ENCODE results near the gene DCAF8. TPM values are rescaled to one million over a fixed set of nuclear protein-coding genes. Genes with fewer than 3 reads are reported as not detected.

Gene DCAF8
- total and polyA plus RNA-seq, 2 donors (not counting 3 experiments of a cell fraction or from before 2014, with no cell fraction given) = 85.5 to 106 TPM

DNA sequence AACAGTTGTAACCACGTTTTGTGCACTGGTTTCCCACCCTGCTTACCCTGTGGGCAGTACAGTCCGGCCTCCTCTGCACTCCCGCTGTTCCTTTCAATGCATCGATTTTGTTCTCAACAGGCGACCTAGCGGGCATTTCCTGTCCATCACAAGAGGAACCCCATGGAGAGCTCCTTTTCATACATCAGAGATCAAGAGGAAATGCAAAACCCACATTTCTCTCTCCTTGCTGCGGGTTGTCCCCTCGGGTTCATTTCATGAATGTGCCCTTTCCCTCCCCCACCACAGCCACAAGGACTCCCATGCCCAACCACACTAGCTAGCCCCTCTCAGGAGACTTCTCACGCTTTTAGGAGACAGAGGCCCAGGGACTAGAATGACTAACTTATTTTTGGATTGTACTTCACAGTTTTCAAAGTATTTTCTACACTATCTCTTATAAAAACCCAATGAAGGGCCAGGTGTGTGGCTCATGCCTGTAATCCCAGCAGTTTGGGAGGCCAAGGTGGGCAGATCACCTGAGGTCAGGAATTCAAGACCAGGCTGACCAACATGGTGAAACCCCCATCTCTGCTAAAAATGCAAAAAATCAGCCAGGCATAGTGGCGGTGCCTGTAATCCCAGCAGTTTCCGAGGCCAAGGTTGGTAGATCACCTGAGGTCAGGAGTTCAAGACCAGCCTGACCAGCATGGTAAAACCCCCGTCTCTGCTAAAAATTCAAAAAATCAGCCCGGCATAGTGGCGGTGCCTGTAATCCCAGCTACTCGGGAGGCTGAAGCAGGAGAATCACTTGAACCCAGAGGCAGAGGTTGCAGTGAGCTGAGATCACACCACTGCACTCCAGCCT, 92.6 kb downstream of the DCAF8 start:
- H4K20me1 ChIP-seq (replicated peaks; ENCODE audit: control insufficient read depth, extremely low read depth, insufficient read depth, low read length) = no peaks in the 10 kb centered on the region
- H3K36me3 ChIP-seq (ENCODE audit: control insufficient read depth in 2 of 2, extremely low read depth in 1 of 2, insufficient read depth in 2 of 2, low read length in 2 of 2) = no peaks in the 10 kb centered on the region
- no TSS peak for BruUV-seq (replicated peaks)
- intact Hi-C loops (cut with micrococcal nuclease) (no loop called here), dilution Hi-C loops (cut with MboI; ENCODE audit: extremely low pct_ligation_motif_present, low sequenced_read_pairs) (no loop called here)
- no peak overlapping the region for H3K4me2 ChIP-seq (ENCODE audit: insufficient read depth, low read length)
- no peaks in the 10 kb centered on the region for H3K4me1 ChIP-seq (ENCODE audit: control insufficient read depth, extremely low read depth, insufficient read depth, low read length)
- H3K27me3 ChIP-seq (ENCODE audit: control insufficient read depth in 2 of 2, insufficient read depth in 2 of 2, low read length in 2 of 2) = peaks cover 7 to 17% of the 10 kb centered on the region in 2 experiments
- no peak overlapping the region for H3K4me3 ChIP-seq (replicated peaks in 1 of 3; ENCODE audit: insufficient read depth in 1 of 3, low read depth in 1 of 3, low read length in 3 of 3)
- ChIA-PET CTCF (interaction anchor here (0.7 to 1.7 kb wide), 4 partner anchors 24 to 122 kb away, joined by 3 to 5 read pairs (median 5); no protein-coding TSS in a partner anchor), POLR2A (no interaction called here)
- no peaks in the 10 kb centered on the region for H3K9me1 ChIP-seq (replicated peaks; ENCODE audit: control insufficient read depth, extremely low read depth, insufficient read depth, low read length)
- DNase-seq (ENCODE audit: low read depth, low spot score) (no peak), FAIRE-seq (no peak)
- no peak overlapping the region for H2AFZ ChIP-seq (ENCODE audit: low read depth, low read length)
- H3K9ac ChIP-seq (replicated peaks; ENCODE audit: extremely low read depth, insufficient read depth, low read length) = no peak overlapping the region
- no peak overlapping the region for H3K27ac ChIP-seq (ENCODE audit: insufficient read depth, low read depth, low read length)
- TF ChIP-seq CTCF (IDR thresholded peaks at IDR 0.05; ENCODE audit: extremely low read depth in 1 of 2, insufficient read depth in 1 of 2, low read depth in 1 of 2, low read length in 2 of 2) = no peak
- TF ChIP-seq MYC (IDR thresholded peaks at IDR 0.05; ENCODE audit: low read depth, low read length) = no peak
- no peak for TF ChIP-seq POLR2AphosphoS5 (IDR thresholded peaks at IDR 0.05; ENCODE audit: insufficient read depth, low read depth, low read length)
- TF ChIP-seq FOS (IDR thresholded peaks at IDR 0.05; ENCODE audit: borderline replicate concordance, insufficient read depth, low read length) = no peak
- no peak for TF ChIP-seq JUN (IDR thresholded peaks at IDR 0.05; ENCODE audit: borderline replicate concordance, insufficient read depth, insufficient read length, low read depth)
- TF ChIP-seq GATA2 (IDR thresholded peaks at IDR 0.05; ENCODE audit: insufficient read depth, insufficient read length, low read depth, low read length) = no peak
- no peak for TF ChIP-seq EZH2 (IDR thresholded peaks at IDR 0.05; ENCODE audit: borderline replicate concordance, low read depth, low read length, severe bottlenecking)
- TF ChIP-seq, protein P1, sequence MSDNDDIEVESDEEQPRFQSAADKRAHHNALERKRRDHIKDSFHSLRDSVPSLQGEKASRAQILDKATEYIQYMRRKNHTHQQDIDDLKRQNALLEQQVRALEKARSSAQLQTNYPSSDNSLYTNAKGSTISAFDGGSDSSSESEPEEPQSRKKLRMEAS (IDR thresholded peaks at IDR 0.05; ENCODE audit: insufficient read depth, insufficient read length) = no peak
- TF ChIP-seq POLR2A (IDR thresholded peaks at IDR 0.05; ENCODE audit: low read depth, low read length) = no peak
- no peaks in the 10 kb centered on the region for H3K79me2 ChIP-seq (ENCODE audit: control insufficient read depth, insufficient read depth, low read length)
- no peaks in the 10 kb centered on the region for H3K9me3 ChIP-seq (replicated peaks; ENCODE audit: control insufficient read depth, insufficient read depth, low read length)

Measured in endothelial cell of umbilical vein (primary cell).